OCI-LY7 (cell line): ENCODE measurements around the gene TACR2. TPM values are rescaled to one million over a fixed set of nuclear protein-coding genes. Genes with fewer than 3 reads are reported as not detected.

Experiments
- BruUV-seq: library from RNA; stranded (reverse); fragments of 400-500 nt; replicated peaks from 2 replicates; lab custom pipeline; 2021; lab: Mats Ljungman, UMichigan
- CTCF ChIA-PET: fragments of 300-600 bp; sonication (Branson Sonifier 250); formaldehyde crosslinking; loops from one replicate; lab custom pipeline; 2022; ENCODE audit warnings: antibody characterized with exemption; ENCODE audit not compliant: unreplicated experiment; lab: Charles Lee
- POLR2A ChIA-PET: fragments of 300-600 bp; sonication (Branson Sonifier 250); formaldehyde crosslinking; loops from one replicate; lab custom pipeline; 2022; ENCODE audit warnings: antibody characterized with exemption; lab: Charles Lee
- DNase-seq: peaks from one replicate; pipeline ENCODE4 v3.0.0-alpha.2; 2015; ENCODE audit warnings: low spot score
- H2AFZ ChIP-seq: fragments of 200-600 bp; sonication (generic), shearing (Covaris generic); 2 replicates; pipeline ENCODE4 v1.6.1; 2014; ENCODE audit warnings: mild to moderate bottlenecking, antibody characterized with exemption, low read length, moderate library complexity
- H3K27ac ChIP-seq: fragments of 200-600 bp; sonication (generic); 2 replicates; pipeline ENCODE4 v1.5.1; 2014; ENCODE audit warnings: mixed run types, low read depth, mild to moderate bottlenecking, moderate library complexity, low read length, inconsistent platforms; ENCODE audit not compliant: poor library complexity, severe bottlenecking
- H3K36me3 ChIP-seq: fragments of 200-600 bp; sonication (generic); 2 replicates; pipeline ENCODE4 v1.6.1; 2014; ENCODE audit warnings: mild to moderate bottlenecking, antibody characterized with exemption, low read length, moderate library complexity, mixed read lengths; ENCODE audit not compliant: insufficient read depth
- H3K4me1 ChIP-seq: fragments of 200-600 bp; sonication (generic); 2 replicates; pipeline ENCODE4 v1.5.1; 2014; ENCODE audit warnings: mild to moderate bottlenecking, low read length; ENCODE audit not compliant: insufficient read depth, poor library complexity, severe bottlenecking
- H3K4me2 ChIP-seq: fragments of 200-600 bp; sonication (generic); 2 replicates; pipeline ENCODE4 v1.6.1; 2014; ENCODE audit warnings: mild to moderate bottlenecking, low read length
- H3K4me3 ChIP-seq: fragments of 200-600 bp; sonication (generic); 2 replicates; pipeline ENCODE4 v1.5.1; 2014; ENCODE audit warnings: mild to moderate bottlenecking, low read depth, low read length; ENCODE audit not compliant: poor library complexity, severe bottlenecking
- H3K79me2 ChIP-seq: fragments of 200-600 bp; sonication (generic); 2 replicates; pipeline ENCODE4 v1.6.1; 2016; ENCODE audit warnings: low read depth, mild to moderate bottlenecking, low read length, moderate library complexity, mixed read lengths; ENCODE audit not compliant: insufficient read depth
- H3K9me2 ChIP-seq: fragments of 200-600 bp; sonication (generic); 2 replicates; pipeline ENCODE4 v1.6.1; 2016; ENCODE audit warnings: mild to moderate bottlenecking, low read length, mixed read lengths; ENCODE audit not compliant: insufficient read depth
- H3K9me3 ChIP-seq: fragments of 200-600 bp; sonication (generic); 2 replicates; pipeline ENCODE4 v1.6.1; 2014; ENCODE audit warnings: mild to moderate bottlenecking, mixed run types, low read length, mixed read lengths
- H4K20me1 ChIP-seq: fragments of 200-600 bp; sonication (generic); 2 replicates; pipeline ENCODE4 v1.6.1; 2014; ENCODE audit warnings: mild to moderate bottlenecking, antibody characterized with exemption, low read length, moderate library complexity, mixed read lengths; ENCODE audit not compliant: insufficient read depth
- CTCF ChIP-seq: fragments of 200-600 bp; sonication (generic); conservative IDR thresholded peaks from 2 replicates; pipeline ENCODE4 v1.5.1; 2014; ENCODE audit warnings: mild to moderate bottlenecking, antibody characterized with exemption, low read length, moderate library complexity, mixed read lengths
- EZH2phosphoT487 ChIP-seq: fragments of 200-600 bp; sonication (generic); IDR thresholded peaks from 2 replicates; pipeline ENCODE4 v1.6.1; 2018; ENCODE audit warnings: low read depth, borderline replicate concordance, mild to moderate bottlenecking, mixed run types, antibody characterized with exemption, low read length, moderate library complexity, mixed read lengths
- intact Hi-C: fragments of 100-400 bp; cut with micrococcal nuclease; formaldehyde crosslinking; loops from one replicate; pipeline ENCODE4 v1.10.0; 2022; ENCODE audit not compliant: unreplicated experiment
- total RNA-seq, 2 experiments: library from RNA; depleted of rRNA in 1 of 2; stranded (reverse); fragments of >200 nt in 1 of 2; shearing (Covaris generic) in 1 of 2; gene quantifications; 2 replicates each; pipeline ENCODE4 v1.2.3, GENCODE V29; 2014 to 2022

Gene TACR2
- total RNA-seq, 2 experiments from 2014 or later = not detected

DNA sequence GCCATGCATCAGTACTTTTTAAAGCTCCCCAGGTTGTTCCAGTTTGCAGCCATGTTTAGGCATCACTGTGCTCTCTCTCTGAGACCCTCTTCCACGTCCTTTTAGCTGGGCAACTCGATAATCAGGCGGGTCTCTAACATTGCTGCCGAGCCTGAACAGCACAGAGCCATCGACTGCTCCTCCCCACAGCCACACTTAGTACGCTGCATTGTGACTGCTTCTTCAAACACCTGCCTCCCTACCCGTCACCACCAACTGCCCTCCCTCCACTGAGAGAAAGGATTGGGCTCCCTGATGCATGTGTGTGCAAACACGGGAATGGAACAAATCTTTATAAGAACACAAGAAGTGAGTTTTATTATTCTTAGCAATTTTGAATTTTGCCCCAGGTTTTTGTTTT is 11.4 kb upstream of the TACR2 start:
- Histone ChIP-seq H3K9me2 (no peaks in the 10 kb centered on the region), H3K36me3 (no peaks in the 10 kb centered on the region), H2AFZ (no peak overlapping the region), H3K27ac (no peak overlapping the region), H3K4me2 (no peak overlapping the region), H4K20me1 (no peaks in the 10 kb centered on the region), H3K4me3 (no peak overlapping the region), H3K79me2 (no peaks in the 10 kb centered on the region), H3K9me3 (no peaks in the 10 kb centered on the region), H3K4me1 (peaks cover 7% of the 10 kb centered on the region)
- BruUV-seq = no TSS peak
- CTCF ChIA-PET = no interaction called here
- POLR2A ChIA-PET = no interaction called here
- intact Hi-C loops = loop anchor here (5.0 kb wide), 1 partner anchor 209 kb away; no protein-coding TSS in a partner anchor
- no peak for DNase-seq
- TF ChIP-seq CTCF = no peak
- TF ChIP-seq EZH2phosphoT487 = no peak

DNA sequence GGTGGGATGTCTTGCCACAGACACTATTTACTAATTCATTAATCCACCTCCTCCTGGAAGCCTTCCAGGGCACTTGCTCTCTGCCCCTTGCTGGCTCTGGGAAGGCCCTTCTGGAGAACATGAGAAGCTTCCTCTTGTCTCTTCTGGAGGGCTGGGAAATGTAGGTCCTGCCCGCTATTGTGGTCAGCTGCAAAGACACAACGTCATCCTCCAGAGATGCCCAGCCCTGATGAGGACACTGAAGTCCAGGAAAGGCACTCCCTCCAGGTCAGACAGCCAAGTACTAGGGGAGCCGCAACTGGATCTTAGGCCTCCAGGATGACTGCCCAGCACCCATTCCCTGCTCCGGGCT is 9.6 kb upstream of the TACR2 start:
- BruUV-seq = no TSS peak
- Histone ChIP-seq H3K9me2 (no peaks in the 10 kb centered on the region), H3K4me2 (no peak overlapping the region), H3K27ac (no peak overlapping the region), H3K4me3 (no peak overlapping the region), H3K9me3 (no peaks in the 10 kb centered on the region), H3K4me1 (peaks cover 7% of the 10 kb centered on the region), H2AFZ (peak overlapping the region; percentile 53; the same call in 1 of the 2 replicates), H3K79me2 (no peaks in the 10 kb centered on the region), H3K36me3 (no peaks in the 10 kb centered on the region), H4K20me1 (no peaks in the 10 kb centered on the region)
- TF ChIP-seq EZH2phosphoT487 (no peak), CTCF (no peak)
- DNase-seq = no peak
- intact Hi-C loops = loop anchor here (5.0 kb wide), 1 partner anchor 211 kb away; no protein-coding TSS in a partner anchor
- POLR2A ChIA-PET = no interaction called here
- CTCF ChIA-PET = no interaction called here

DNA sequence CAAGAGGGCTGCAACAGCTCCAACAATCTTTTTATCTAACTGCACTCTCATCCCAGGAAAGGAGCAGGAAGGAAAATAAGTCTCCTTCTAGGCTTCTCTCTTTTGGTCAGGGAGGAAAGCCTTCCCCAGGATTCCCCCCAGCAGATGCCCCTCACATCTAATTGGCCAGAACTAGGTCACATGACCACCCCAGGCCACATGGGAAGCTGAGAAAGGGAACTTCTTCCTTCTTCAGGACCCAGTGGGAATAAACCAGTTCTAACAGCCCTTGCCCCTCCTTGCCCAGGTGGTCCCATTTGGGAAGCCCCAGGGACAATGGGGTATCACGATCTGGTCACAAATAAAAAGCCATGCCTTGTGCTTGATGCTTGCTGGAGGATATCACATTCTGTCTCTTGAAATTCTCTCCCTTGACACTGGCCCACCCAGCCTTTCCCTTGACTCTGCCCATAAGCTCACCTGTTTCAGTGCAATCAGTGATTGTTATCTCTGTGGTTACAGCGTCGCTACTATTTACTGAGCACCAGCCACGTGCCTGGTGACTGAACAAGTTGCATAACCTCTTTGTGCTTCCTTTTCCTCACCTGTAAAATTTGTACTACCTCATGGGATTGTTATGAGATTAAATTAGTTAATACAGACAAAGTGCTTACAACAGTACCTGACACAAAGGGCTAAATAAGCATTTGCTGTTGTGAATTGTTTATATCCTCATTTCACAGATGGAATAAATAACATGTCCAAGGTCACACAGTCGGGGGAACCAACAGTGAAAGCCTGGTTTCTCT is 9.0 kb upstream of the TACR2 start:
- BruUV-seq = no TSS peak
- no peak for DNase-seq
- POLR2A ChIA-PET = interaction anchor here (0.6 kb wide), 1 partner anchor 11 kb away, joined by 3 read pairs; no protein-coding TSS in a partner anchor
- Histone ChIP-seq H3K4me2 (no peak overlapping the region), H3K9me3 (no peaks in the 10 kb centered on the region), H4K20me1 (no peaks in the 10 kb centered on the region), H3K4me1 (peaks cover 7% of the 10 kb centered on the region), H3K27ac (no peak overlapping the region), H3K9me2 (no peaks in the 10 kb centered on the region), H3K36me3 (no peaks in the 10 kb centered on the region), H3K79me2 (no peaks in the 10 kb centered on the region), H3K4me3 (no peak overlapping the region), H2AFZ (peak overlapping the region; percentile 53; the same call in 1 of the 2 replicates)
- CTCF ChIA-PET = no interaction called here
- intact Hi-C loops = loop anchor here (5.0 kb wide), 1 partner anchor 212 kb away; no protein-coding TSS in a partner anchor
- TF ChIP-seq CTCF = no peak
- no peak for TF ChIP-seq EZH2phosphoT487
